SK-N-SH (cell line): ENCODE measurements around the gene SIX6. TPM values are rescaled to one million over a fixed set of nuclear protein-coding genes. Genes with fewer than 3 reads are reported as not detected.

Experiments used
- CTCF ChIA-PET: fragments of 300-600, 350-600 bp; formaldehyde crosslinking; extraction: SDS; loops from one replicate; lab custom pipeline; 2021; lab: Yijun Ruan, JAX
- POLR2A ChIA-PET: fragments of 350-600 bp; sonication (Branson Sonifier 250); formaldehyde crosslinking; extraction: SDS; loops from one replicate; lab custom pipeline; 2020; ENCODE audit warnings: antibody characterized with exemption, inconsistent platforms; lab: Yijun Ruan, JAX
- DNase-seq: peaks from one replicate; pipeline ENCODE4 v3.0.0; 2012
- H2AFZ ChIP-seq: fragments of 200-600 bp; sonication (generic); 2 replicates; pipeline ENCODE4 v1.8.1; 2016; ENCODE audit warnings: antibody characterized with exemption, mild to moderate bottlenecking, low read depth
- H3F3A ChIP-seq: fragments of 200-600 bp; sonication (generic); replicated peaks from 2 replicates; pipeline ENCODE3; 2016; ENCODE audit warnings: antibody characterized with exemption, mild to moderate bottlenecking; ENCODE audit not compliant: insufficient read depth
- H3K27ac ChIP-seq, 2 experiments: fragments of 200-500 bp in 1 of 2; fragments of 200-600 bp in 1 of 2; sonication (Bioruptor generic) in 1 of 2; sonication (generic), shearing (Covaris generic) in 1 of 2; 2 replicates each; pipeline versions ENCODE4 v1.5.1 to v1.6.1; 2014 to 2016; ENCODE audit warnings: low read depth in 2 of 2, inconsistent platforms in 1 of 2, low read length in 1 of 2, mild to moderate bottlenecking in 1 of 2, mixed read lengths in 1 of 2
- H3K27me3 ChIP-seq: fragments of 200-600 bp; sonication (generic), shearing (Covaris generic); 2 replicates; pipeline ENCODE4 v1.6.1; 2016; ENCODE audit warnings: mixed run types; ENCODE audit not compliant: insufficient read depth
- H3K36me3 ChIP-seq, 2 experiments: fragments of 200-500 bp in 1 of 2; fragments of 200-600 bp in 1 of 2; sonication (Bioruptor generic) in 1 of 2; sonication (generic) in 1 of 2; replicated peaks in 1 of 2; 2 replicates each; pipeline versions ENCODE3 to v1.5.1; 2014 to 2016; ENCODE audit warnings: low read length in 1 of 2, mild to moderate bottlenecking in 1 of 2; ENCODE audit not compliant: insufficient read depth in 2 of 2, control insufficient read depth in 1 of 2
- H3K4me1 ChIP-seq, 2 experiments: fragments of 200-500 bp in 1 of 2; fragments of 200-600 bp in 1 of 2; sonication (Bioruptor generic) in 1 of 2; sonication (generic), shearing (Covaris generic) in 1 of 2; 2 replicates each; pipeline versions ENCODE4 v1.5.1 to v1.6.1; 2014 to 2016; ENCODE audit warnings: low read depth in 1 of 2, low read length in 1 of 2, mixed run types in 1 of 2; ENCODE audit not compliant: insufficient read depth in 2 of 2, control insufficient read depth in 1 of 2
- H3K4me2 ChIP-seq: fragments of 200-600 bp; sonication (generic), shearing (Covaris generic); 2 replicates; pipeline ENCODE4 v1.6.1; 2017; ENCODE audit warnings: mixed run types
- H3K4me3 ChIP-seq, 2 experiments: fragments of 200-500 bp in 1 of 2; fragments of 200-600 bp in 1 of 2; sonication (Bioruptor generic) in 1 of 2; sonication (generic), shearing (Covaris generic) in 1 of 2; 2 replicates each; pipeline versions ENCODE4 v1.5.1 to v1.8.1; 2014 to 2016; ENCODE audit warnings: low read depth in 2 of 2, inconsistent platforms in 1 of 2, low read length in 1 of 2, mild to moderate bottlenecking in 1 of 2, mixed read lengths in 1 of 2, moderate library complexity in 1 of 2
- H3K79me2 ChIP-seq: fragments of 200-600 bp; sonication (generic); 2 replicates; pipeline ENCODE4 v1.8.1; 2017; ENCODE audit warnings: mild to moderate bottlenecking; ENCODE audit not compliant: insufficient read depth
- H3K9ac ChIP-seq: fragments of 200-600 bp; sonication (generic); 2 replicates; pipeline ENCODE4 v1.6.1; 2017; ENCODE audit warnings: mixed run types
- H3K9me2 ChIP-seq: fragments of 200-600 bp; sonication (generic); 2 replicates; pipeline ENCODE4 v1.6.1; 2017; ENCODE audit warnings: mixed run types
- H3K9me3 ChIP-seq: fragments of 200-600 bp; sonication (generic); 2 replicates; pipeline ENCODE4 v1.6.1; 2017; ENCODE audit warnings: mixed run types, mild to moderate bottlenecking, moderate library complexity
- H4K20me1 ChIP-seq: fragments of 200-600 bp; sonication (generic); 2 replicates; pipeline ENCODE4 v1.6.1; 2017; ENCODE audit warnings: mild to moderate bottlenecking, mixed run types; ENCODE audit not compliant: insufficient read depth
- CHD2 ChIP-seq: fragments of 150-350 bp; IDR thresholded peaks from 2 replicates; pipeline ENCODE4 v1.6.1; 2018; ENCODE audit warnings: low read length; ENCODE audit not compliant: partially characterized antibody
- FOSL2 ChIP-seq: IDR thresholded peaks from 2 replicates; pipeline ENCODE4 v1.4.0; 2012; ENCODE audit warnings: low read depth, mild to moderate bottlenecking, moderate library complexity, borderline replicate concordance
- GABPA ChIP-seq: IDR thresholded peaks from 2 replicates; pipeline ENCODE4 v1.4.0; 2012; ENCODE audit warnings: low read depth, mild to moderate bottlenecking
- GATA2 ChIP-seq: sonication (generic); formaldehyde crosslinking; IDR thresholded peaks from 2 replicates; pipeline ENCODE4 v1.5.0; 2020; ENCODE audit warnings: mild to moderate bottlenecking, missing genetic modification reagents
- JUND ChIP-seq: IDR thresholded peaks from 2 replicates; pipeline ENCODE4 v1.4.0; 2012
- PBX3 ChIP-seq: IDR thresholded peaks from 2 replicates; pipeline ENCODE4; 2012
- RCOR1 ChIP-seq: fragments of 150-350 bp; IDR thresholded peaks from 2 replicates; pipeline ENCODE4 v1.6.1; 2017; ENCODE audit warnings: antibody characterized with exemption, low read length
- REST ChIP-seq: IDR thresholded peaks from 2 replicates; pipeline ENCODE4 v1.6.1; 2012; ENCODE audit warnings: mild to moderate bottlenecking, low read depth, low read length, moderate library complexity
- RXRA ChIP-seq: IDR thresholded peaks from 2 replicates; pipeline ENCODE4 v1.4.0; 2012; ENCODE audit warnings: low read depth, mild to moderate bottlenecking, borderline replicate concordance
- SIN3A ChIP-seq: IDR thresholded peaks from 2 replicates; pipeline ENCODE4 v1.6.1; 2012; ENCODE audit warnings: low read depth, mild to moderate bottlenecking, low read length, moderate library complexity, borderline replicate concordance
- TAF1 ChIP-seq: IDR thresholded peaks from 2 replicates; pipeline ENCODE4 v1.6.1; 2012; ENCODE audit warnings: low read depth, mild to moderate bottlenecking, low read length, moderate library complexity, borderline replicate concordance
- TCF12 ChIP-seq: IDR thresholded peaks from 2 replicates; pipeline ENCODE4 v1.4.0; 2012
- USF2 ChIP-seq: fragments of 150-350 bp; IDR thresholded peaks from 2 replicates; pipeline ENCODE4 v1.6.1; 2017; ENCODE audit warnings: antibody characterized with exemption, low read length, low read depth, borderline replicate concordance
- WGBS: methylation state at CpG from one replicate; pipeline ENCODE4 v1.1.6; 2017; ENCODE audit warnings: low lambda C conversion rate; 5-methylcytosine and 5-hydroxymethylcytosine counted together
- polyA plus RNA-seq, 3 experiments: library from polyadenylated mRNA; depleted of rRNA; stranded (reverse); fragments of >200 nt; gene quantifications; 2 replicates each; pipeline ENCODE4 v1.2.3, GENCODE V29; 2012
- TF ChIP-seq, protein P1 (sequence below): fragments of 200-600 bp; sonication (generic); IDR thresholded peaks from 2 replicates; pipeline ENCODE4 v1.6.1; 2017; ENCODE audit warnings: antibody characterized with exemption, mild to moderate bottlenecking, moderate library complexity

SIX6 gene
- polyA plus RNA-seq, 1 of the 3 experiments (the other 2 are of a cell fraction), result not detected

- no peak for TF ChIP-seq RCOR1
- TF ChIP-seq GATA2, result no peak
- no peak for TF ChIP-seq SIN3A
- no peak for TF ChIP-seq USF2
- no peak for TF ChIP-seq RXRA
- no peak for TF ChIP-seq TAF1
- TF ChIP-seq PBX3, result no peak
- TF ChIP-seq GABPA, result no peak
- no peak for TF ChIP-seq FOSL2
- TF ChIP-seq REST, result no peak
- TF ChIP-seq, protein P1, sequence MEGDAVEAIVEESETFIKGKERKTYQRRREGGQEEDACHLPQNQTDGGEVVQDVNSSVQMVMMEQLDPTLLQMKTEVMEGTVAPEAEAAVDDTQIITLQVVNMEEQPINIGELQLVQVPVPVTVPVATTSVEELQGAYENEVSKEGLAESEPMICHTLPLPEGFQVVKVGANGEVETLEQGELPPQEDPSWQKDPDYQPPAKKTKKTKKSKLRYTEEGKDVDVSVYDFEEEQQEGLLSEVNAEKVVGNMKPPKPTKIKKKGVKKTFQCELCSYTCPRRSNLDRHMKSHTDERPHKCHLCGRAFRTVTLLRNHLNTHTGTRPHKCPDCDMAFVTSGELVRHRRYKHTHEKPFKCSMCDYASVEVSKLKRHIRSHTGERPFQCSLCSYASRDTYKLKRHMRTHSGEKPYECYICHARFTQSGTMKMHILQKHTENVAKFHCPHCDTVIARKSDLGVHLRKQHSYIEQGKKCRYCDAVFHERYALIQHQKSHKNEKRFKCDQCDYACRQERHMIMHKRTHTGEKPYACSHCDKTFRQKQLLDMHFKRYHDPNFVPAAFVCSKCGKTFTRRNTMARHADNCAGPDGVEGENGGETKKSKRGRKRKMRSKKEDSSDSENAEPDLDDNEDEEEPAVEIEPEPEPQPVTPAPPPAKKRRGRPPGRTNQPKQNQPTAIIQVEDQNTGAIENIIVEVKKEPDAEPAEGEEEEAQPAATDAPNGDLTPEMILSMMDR, result no peak
- no peak for TF ChIP-seq JUND
- no peak for TF ChIP-seq CHD2
- no peak for TF ChIP-seq TCF12
- TF ChIP-seq, all 33 proteins: peak for 0
- Histone ChIP-seq H3K9ac (no peak overlapping the region), H4K20me1 (no peaks in the 10 kb centered on the region), H3F3A (no peaks in the 10 kb centered on the region), H2AFZ (no peak overlapping the region), H3K4me3 (no peak overlapping the region), H3K4me1 (peaks cover 3 to 22% of the 10 kb centered on the region in 2 experiments; a peak in 1 of 4 replicates), H3K27me3 (peaks cover 66% of the 10 kb centered on the region), H3K79me2 (no peaks in the 10 kb centered on the region), H3K9me3 (no peaks in the 10 kb centered on the region), H3K36me3 (no peaks in the 10 kb centered on the region), H3K27ac (no peak overlapping the region), H3K4me2 (no peak overlapping the region), H3K9me2 (no peaks in the 10 kb centered on the region)
- POLR2A ChIA-PET, result no interaction called here
- CTCF ChIA-PET, result interaction anchor here (0.6 to 2.0 kb wide), 4 partner anchors 7 to 181 kb away, joined by 3 to 8 read pairs (median 4); partner anchors contain the start of gene SIX1
- 40% methylated on average over 7 of the region's 7 CpGs for WGBS
- DNase-seq, result no peak
Measured at GRCh38 chr14:60512973-60513571, 4.1 kb downstream of the SIX6 start.
